ENCODE results near the gene ZBTB7C.

Gene ZBTB7C

GRCh38 chr18:48034651-48035555, 374.3 kb downstream of the ZBTB7C start:
- ATAC-seq (no peak), DNase-seq (no peak)

GRCh38 chr18:48033790-48034650, 375.2 kb downstream of the ZBTB7C start:
- no peak for DNase-seq
- no peak for ATAC-seq

- no peak for DNase-seq
- no peak for ATAC-seq
These were observed 376.1 kb downstream of the ZBTB7C start for GRCh38 chr18:48032876-48033789.

GRCh38 chr18:48031641-48032040, 377.5 kb downstream of the ZBTB7C start:
- ATAC-seq (no peak), DNase-seq (no peak)

GRCh38 chr18:48030616-48031480, 378.3 kb downstream of the ZBTB7C start:
- ATAC-seq (no peak), DNase-seq (no peak)

GRCh38 chr18:48029296-48029986, 379.7 kb downstream of the ZBTB7C start:
- ATAC-seq (no peak), DNase-seq (no peak)

GRCh38 chr18:48028696-48029095, 380.5 kb downstream of the ZBTB7C start:
- no peak for ATAC-seq
- DNase-seq = no peak

GRCh38 chr18:48028081-48028480, 381.1 kb downstream of the ZBTB7C start:
- DNase-seq = no peak

GRCh38 chr18:48027401-48027963, 381.7 kb downstream of the ZBTB7C start:
- no peak for DNase-seq
- no peak for ATAC-seq

More at GRCh38 chr18:48028081-48028480, 381.1 kb downstream of the ZBTB7C start:
- ATAC-seq = no peak

- DNase-seq = no peak
- ATAC-seq = no peak
These were observed 383.0 kb downstream of the ZBTB7C start for GRCh38 chr18:48026216-48026615.

- ATAC-seq (no peak), DNase-seq (no peak)
These were observed 384.1 kb downstream of the ZBTB7C start for GRCh38 chr18:48024881-48025660.

- no peak for DNase-seq
- no peak for ATAC-seq
These were observed 385.1 kb downstream of the ZBTB7C start for GRCh38 chr18:48024009-48024512.

- DNase-seq = no peak
- ATAC-seq = no peak
These were observed 385.7 kb downstream of the ZBTB7C start for GRCh38 chr18:48023334-48024008.

GRCh38 chr18:48022531-48023329, 386.5 kb downstream of the ZBTB7C start:
- DNase-seq (no peak), ATAC-seq (peak; percentile 48)

GRCh38 chr18:48022021-48022420, 387.2 kb downstream of the ZBTB7C start:
- ATAC-seq (no peak), DNase-seq (no peak)

GRCh38 chr18:48021273-48021914, 387.8 kb downstream of the ZBTB7C start:
- DNase-seq (no peak), ATAC-seq (no peak)

Data from stimulated activated naive CD8-positive, alpha-beta T cell treated with anti-CD3 and anti-CD28 coated beads, Interleukin-15, Interleukin-2, amounts not matched to agents 100 U/mL and 50 U/mL, for 24 hours (primary cell).